Measurements from ENCODE around the gene ANKFN1. TPM values are rescaled to one million over a fixed set of nuclear protein-coding genes. Genes with fewer than 3 reads are reported as not detected.

Gene ANKFN1
- total RNA-seq, 1 donor from 2014 or later = 2.4 TPM

DNA sequence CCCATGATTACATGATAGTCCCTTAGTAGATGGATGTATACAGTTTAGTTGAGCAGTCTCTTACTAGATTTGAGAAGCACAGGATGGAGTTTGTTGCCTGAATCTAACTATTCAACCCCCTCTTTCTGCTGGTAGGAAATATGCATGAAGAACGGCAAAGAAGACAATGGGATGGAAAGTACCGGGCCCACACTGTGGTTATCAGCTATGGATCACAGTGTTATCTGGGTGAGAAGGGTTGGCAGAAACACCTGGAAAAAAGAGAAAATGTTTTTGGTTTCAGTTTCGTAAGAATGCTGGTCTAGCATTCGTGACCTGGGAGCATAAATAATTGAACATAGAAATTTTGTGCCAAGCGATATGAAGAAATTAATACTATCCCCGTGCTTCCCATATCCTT is 53.1 kb downstream of the ANKFN1 start:
- H3K27me3 Mint-ChIP-seq = peaks cover 8% of the 10 kb centered on the region
- no peak overlapping the region for H3K27ac Mint-ChIP-seq
- H3K4me3 Mint-ChIP-seq = no peak overlapping the region

DNA sequence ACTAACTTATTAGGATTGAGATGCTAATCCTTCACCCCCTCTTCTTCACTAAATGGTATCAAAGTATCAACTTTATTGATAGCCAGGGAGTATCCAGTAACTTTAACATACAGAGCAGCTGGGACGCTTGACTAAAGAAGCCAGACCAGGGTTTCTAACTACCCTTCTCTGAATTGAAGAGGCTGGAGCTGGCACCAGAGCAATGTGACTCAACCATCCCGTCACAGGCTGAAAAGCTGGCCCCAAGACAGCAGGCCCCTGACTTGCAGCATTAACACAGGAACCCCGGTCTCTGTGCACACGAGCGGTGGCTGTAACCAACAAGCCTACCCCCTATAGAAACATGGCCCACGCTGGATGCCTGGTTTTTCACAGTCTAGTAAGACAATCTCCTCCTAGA is 59.8 kb downstream of the ANKFN1 start:
- Mint-ChIP-seq H3K27me3 (peaks cover 24% of the 10 kb centered on the region), H3K36me3 (no peaks in the 10 kb centered on the region), H3K9me3 (peaks cover 7% of the 10 kb centered on the region), H3K27ac (no peak overlapping the region), H3K4me1 (ENCODE audit: unreplicated experiment) (no peaks in the 10 kb centered on the region), H3K4me3 (no peak overlapping the region)
- DNase-seq (ENCODE audit: extremely low spot score, unreplicated experiment) = no peak
- TF ChIP-seq, protein P1, sequence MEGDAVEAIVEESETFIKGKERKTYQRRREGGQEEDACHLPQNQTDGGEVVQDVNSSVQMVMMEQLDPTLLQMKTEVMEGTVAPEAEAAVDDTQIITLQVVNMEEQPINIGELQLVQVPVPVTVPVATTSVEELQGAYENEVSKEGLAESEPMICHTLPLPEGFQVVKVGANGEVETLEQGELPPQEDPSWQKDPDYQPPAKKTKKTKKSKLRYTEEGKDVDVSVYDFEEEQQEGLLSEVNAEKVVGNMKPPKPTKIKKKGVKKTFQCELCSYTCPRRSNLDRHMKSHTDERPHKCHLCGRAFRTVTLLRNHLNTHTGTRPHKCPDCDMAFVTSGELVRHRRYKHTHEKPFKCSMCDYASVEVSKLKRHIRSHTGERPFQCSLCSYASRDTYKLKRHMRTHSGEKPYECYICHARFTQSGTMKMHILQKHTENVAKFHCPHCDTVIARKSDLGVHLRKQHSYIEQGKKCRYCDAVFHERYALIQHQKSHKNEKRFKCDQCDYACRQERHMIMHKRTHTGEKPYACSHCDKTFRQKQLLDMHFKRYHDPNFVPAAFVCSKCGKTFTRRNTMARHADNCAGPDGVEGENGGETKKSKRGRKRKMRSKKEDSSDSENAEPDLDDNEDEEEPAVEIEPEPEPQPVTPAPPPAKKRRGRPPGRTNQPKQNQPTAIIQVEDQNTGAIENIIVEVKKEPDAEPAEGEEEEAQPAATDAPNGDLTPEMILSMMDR (conservative IDR thresholded peaks at IDR 0.05) = no peak

More for the DNA sequence above, 53.1 kb downstream of the ANKFN1 start:
- no peaks in the 10 kb centered on the region for H3K4me1 Mint-ChIP-seq (ENCODE audit: unreplicated experiment)
- no peak for DNase-seq (ENCODE audit: extremely low spot score, unreplicated experiment)
- H3K36me3 Mint-ChIP-seq = no peaks in the 10 kb centered on the region
- peaks cover 11% of the 10 kb centered on the region for H3K9me3 Mint-ChIP-seq
- TF ChIP-seq, protein P1 (conservative IDR thresholded peaks at IDR 0.05) = no peak

DNA sequence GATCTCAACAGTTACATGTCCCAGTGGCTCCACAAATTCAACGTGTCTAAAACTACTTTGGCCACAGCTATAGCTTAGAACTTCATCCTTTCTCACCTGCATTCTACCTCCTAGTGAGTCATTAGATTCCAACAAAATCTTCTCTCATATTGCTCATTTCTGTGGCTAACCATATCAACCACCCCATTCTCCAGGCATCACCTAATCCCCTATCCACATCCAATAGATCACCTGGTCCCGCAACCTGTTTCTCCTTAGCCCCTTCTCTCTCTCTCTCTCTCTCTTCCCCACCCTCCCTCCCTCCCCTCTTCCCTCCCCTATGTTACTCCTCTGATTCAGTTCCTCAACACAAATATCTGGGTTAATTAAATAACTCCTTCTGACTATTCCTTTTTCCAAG is 64.6 kb downstream of the ANKFN1 start:
- Mint-ChIP-seq H3K36me3 (no peaks in the 10 kb centered on the region), H3K27me3 (peaks cover 27% of the 10 kb centered on the region), H3K9me3 (no peaks in the 10 kb centered on the region), H3K4me3 (no peak overlapping the region), H3K27ac (no peak overlapping the region), H3K4me1 (ENCODE audit: unreplicated experiment) (no peaks in the 10 kb centered on the region)
- TF ChIP-seq, protein P1 (conservative IDR thresholded peaks at IDR 0.05) = no peak
- no peak for DNase-seq (ENCODE audit: extremely low spot score, unreplicated experiment)

DNA sequence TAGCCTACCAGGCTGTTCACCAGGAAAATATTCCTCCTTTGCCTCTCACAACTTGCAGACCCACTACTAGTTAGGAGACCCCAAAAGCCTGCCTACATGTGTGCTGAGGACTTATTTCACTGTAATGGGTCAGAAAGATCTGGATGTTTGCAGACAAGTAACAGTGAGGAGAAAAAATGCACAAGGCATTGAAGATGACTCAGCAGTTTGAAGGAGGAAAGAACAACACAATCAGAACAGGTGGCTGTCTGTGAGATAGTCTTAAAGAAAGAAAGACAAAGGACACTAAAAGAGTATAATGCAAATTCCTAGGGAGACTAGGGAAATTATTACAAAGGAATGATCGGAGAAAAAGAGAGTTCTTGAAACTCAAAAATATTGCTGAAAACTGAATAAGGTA is 69.0 kb downstream of the ANKFN1 start:
- Mint-ChIP-seq H3K36me3 (no peaks in the 10 kb centered on the region), H3K4me1 (ENCODE audit: unreplicated experiment) (no peaks in the 10 kb centered on the region), H3K27ac (no peak overlapping the region), H3K9me3 (no peaks in the 10 kb centered on the region), H3K27me3 (peaks cover 7% of the 10 kb centered on the region), H3K4me3 (no peak overlapping the region)
- DNase-seq (ENCODE audit: extremely low spot score, unreplicated experiment) = no peak
- TF ChIP-seq, protein P1 (conservative IDR thresholded peaks at IDR 0.05) = no peak

DNA sequence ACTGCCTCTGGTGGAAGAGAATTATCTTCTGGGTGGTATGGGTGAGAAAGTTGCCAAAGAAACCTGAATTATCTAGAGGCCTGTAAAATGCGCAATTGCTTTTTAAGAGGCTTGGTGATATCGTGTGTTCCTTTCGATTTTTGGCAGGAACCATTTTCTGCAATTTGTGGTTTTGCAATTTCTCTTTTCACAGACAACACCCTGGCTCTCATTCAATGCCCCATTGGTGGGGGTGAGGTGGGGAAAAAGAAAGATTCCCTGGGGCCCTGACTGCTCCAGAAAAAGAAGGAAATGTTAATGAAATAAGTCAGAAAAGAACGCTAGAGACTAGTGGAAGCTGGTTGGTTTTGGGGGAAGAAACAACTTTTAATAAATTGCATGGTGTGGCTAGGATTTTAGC is 77.4 kb downstream of the ANKFN1 start:
- TF ChIP-seq, protein P1 (conservative IDR thresholded peaks at IDR 0.05) = no peak
- Mint-ChIP-seq H3K27me3 (no peaks in the 10 kb centered on the region), H3K4me1 (ENCODE audit: unreplicated experiment) (no peaks in the 10 kb centered on the region), H3K27ac (no peak overlapping the region), H3K36me3 (no peaks in the 10 kb centered on the region), H3K4me3 (no peak overlapping the region), H3K9me3 (no peaks in the 10 kb centered on the region)
- no peak for DNase-seq (ENCODE audit: extremely low spot score, unreplicated experiment)

DNA sequence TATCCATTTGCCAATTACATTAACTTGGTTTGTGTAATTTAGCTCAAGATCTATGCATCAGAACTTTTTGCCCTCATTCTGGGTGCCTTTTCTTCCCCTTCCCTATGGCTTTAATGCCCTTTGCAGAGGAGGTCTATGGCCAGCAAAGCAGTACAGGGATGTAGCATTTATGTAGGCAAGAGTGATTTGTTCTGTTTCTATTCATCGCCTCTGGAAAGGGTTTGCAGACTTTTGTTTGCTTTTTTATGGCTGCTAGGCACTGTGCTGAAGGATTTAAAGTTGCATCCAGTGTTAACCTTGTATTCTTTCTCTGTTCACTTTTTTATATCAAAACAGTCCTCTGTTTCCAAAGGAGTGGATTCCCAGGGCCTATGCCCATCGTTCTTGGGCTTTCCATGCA is 78.0 kb downstream of the ANKFN1 start:
- TF ChIP-seq, protein P1 (conservative IDR thresholded peaks at IDR 0.05) = no peak
- H3K27me3 Mint-ChIP-seq = no peaks in the 10 kb centered on the region
- no peak for DNase-seq (ENCODE audit: extremely low spot score, unreplicated experiment)
- no peaks in the 10 kb centered on the region for H3K9me3 Mint-ChIP-seq
- no peaks in the 10 kb centered on the region for H3K4me1 Mint-ChIP-seq (ENCODE audit: unreplicated experiment)
- no peak overlapping the region for H3K27ac Mint-ChIP-seq
- no peak overlapping the region for H3K4me3 Mint-ChIP-seq
- H3K36me3 Mint-ChIP-seq = no peaks in the 10 kb centered on the region
